Left kidney (tissue), 2 donors: ENCODE data around the gene CFAP46. TPM values are rescaled to one million over a fixed set of nuclear protein-coding genes. Genes with fewer than 3 reads are reported as not detected.
"Not testable (repeated sequence)": the region's sequence is repeated elsewhere in the genome, so short reads cannot be mapped to it uniquely, and the experiment has no call there.

Experiments used
- DNase-seq: peaks from one replicate; pipeline ENCODE4 v3.0.0-alpha.2; 2013
- polyA plus RNA-seq: library from polyadenylated mRNA; unstranded; fragments of 120-200 nt; gene quantifications from one replicate; pipeline ENCODE4 v1.2.1, GENCODE V29; 2013; ENCODE audit not compliant: insufficient read length

The CFAP46 gene
- polyA plus RNA-seq, 1 donor, result 7.4 TPM

DNA sequence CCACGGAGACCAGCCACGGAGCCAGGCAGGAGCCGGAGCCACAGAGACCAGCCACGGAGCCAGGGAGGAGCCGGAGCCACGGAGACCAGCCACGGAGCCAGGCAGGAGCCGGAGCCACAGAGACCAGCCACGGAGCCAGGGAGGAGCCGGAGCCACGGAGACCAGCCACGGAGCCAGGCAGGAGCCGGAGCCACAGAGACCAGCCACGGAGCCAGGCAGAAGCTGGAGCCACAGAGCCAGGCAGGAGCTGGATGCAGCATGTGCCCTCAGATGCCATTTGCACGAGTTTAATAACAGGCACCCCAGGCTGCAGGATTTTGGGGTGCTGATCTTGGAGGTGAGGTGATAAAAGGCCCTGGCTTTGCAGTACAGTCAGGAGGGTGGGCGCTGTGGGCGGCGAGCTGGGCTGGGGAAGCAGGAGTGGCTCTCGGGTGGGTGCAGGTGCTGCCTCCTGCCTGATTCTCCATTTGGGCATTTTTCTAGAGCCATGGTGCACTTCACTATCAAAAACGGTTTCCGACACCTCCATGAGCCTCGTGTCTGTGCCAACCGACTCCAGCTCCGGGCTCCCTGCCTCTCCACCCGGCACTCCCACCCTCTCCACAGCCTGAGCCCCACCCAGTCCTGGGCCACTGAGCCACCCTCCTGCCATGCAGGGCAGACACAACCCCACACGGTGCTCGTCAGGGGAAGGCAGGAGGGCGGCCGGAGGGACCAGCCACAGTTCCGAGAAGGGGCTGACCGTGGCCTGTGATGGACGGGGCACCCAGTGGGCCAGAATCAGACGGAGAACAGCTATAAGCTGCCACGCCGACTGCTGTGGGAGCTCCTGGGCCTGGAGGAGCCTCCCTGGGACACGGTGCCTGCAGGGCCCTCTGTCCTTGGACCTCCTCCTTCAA is 115.6 kb downstream of the CFAP46 start:
- DNase-seq, result no peak

DNA sequence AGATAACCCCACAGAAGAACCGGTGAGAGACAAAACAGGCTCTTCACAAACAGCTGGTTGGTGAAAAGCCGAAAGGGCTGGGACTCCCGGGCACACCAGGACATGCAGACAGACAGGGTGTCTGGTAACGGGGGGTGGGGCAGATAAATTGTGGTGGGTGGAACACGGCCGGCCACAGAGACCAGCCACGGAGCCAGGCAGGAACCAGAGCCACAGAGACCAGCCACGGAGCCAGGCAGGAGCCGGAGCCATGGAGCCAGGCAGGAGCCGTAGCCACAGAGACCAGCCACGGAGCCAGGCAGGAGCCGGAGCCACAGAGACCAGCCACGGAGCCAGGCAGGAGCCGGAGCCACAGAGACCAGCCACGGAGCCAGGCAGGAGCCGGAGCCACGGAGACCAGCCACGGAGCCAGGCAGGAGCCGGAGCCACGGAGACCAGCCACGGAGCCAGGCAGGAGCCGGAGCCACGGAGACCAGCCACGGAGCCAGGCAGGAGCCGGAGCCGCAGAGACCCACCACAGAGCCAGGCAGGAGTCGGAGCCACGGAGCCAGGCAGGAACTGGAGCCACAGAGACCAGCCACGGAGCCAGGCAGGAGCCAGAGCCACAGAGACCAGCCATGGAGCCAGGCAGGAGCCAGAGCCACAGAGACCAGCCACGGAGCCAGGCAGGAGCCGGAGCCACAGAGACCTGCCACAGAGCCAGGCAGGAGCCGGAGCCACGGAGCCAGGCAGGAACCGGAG is 116.4 kb downstream of the CFAP46 start:
- DNase-seq, result not testable (repeated sequence)

DNA sequence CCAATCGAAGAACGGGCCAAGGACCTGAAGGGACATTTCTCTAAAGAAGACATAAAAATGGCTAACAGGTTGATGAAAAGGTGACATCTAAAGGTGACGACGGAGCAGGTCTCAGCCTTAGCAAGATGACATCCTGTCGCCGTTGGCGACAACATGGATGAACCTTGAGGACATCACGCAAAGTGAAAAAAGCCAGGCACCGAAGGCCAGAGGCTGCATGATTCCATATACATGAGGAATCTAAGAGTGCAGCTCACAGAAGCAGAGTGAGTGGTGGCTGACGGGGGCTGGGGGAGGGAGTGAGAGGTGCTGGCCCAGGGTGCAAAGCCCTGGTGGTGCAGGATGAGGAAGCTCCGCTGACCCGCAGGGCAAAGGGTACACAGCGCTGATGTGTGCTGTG is 122.3 kb downstream of the CFAP46 start:
- no peak for DNase-seq

DNA sequence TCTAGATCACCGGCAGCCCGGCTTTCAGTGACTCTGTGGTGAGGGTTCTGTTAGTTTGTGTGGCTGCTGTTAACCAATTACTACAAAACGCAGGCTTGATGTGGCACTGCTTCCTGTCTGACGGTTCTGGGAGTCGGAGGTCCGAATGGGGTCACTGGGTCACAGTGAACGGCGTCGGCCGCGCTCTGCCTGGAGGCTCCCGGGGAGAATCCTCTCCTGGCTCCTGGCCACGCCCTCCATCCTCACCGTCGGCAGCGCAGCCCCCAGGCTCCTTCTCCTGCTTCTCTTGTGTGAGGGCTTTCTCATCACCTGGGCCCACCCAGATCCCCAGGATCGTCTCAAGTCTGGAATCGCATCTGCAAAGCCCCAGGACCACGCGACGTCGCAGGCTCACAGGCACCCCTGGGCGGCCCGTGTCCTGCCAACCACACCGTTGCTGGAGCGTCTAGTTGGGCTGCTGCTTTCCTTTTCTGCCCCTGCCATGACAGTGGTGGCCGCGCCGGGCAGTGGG is 124.6 kb downstream of the CFAP46 start:
- no peak for DNase-seq

- DNase-seq, result no peak
Observed at GRCh38 chr10:132816718-132817117, 125.7 kb downstream of the CFAP46 start.

GRCh38 chr10:132815168-132815857 is 127.1 kb downstream of the CFAP46 start:
- no peak for DNase-seq

DNA sequence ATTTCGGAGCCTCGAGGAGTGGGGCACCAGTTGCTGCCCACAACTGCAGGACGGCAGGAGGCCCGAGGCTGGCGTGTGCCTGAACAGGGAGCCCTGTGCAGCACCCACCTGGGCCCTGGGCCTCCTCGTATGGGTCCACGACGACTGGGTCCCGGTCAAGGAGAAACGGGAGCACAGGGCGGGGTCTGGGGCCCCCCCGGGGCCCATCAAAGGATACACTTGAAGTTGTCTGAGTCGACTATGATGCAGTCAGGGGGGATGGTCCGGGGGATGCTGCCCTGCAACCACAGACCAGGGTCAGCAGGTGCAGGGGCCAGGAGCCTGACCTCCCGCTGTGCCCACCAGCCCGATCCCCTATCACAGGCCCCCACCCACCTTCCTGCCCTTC is 127.9 kb downstream of the CFAP46 start:
- no peak for DNase-seq

GRCh38 chr10:132813560-132814468 is 128.6 kb downstream of the CFAP46 start:
- no peak for DNase-seq

DNA sequence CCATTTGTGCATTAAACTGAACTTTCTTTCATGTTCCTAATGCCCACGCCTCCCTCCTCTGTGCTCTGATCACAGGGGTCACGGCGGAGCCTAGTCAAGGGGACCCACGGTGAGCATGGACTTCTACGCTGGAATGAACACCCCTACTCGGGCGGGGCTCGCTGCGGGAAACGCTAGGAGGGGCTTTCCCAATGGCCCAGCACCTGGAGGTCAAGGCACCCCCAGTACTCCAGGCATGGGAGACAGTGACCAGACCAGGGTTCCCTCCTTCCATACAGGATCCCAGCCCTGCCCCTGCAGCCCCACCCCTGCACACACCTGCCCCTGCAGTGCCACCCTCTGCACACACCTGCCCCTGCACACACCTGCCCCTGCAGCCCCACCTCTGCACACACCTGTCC is 129.4 kb downstream of the CFAP46 start:
- no peak for DNase-seq

- DNase-seq, result no peak
Observed at GRCh38 chr10:132812520-132812919, 129.8 kb downstream of the CFAP46 start.

DNA sequence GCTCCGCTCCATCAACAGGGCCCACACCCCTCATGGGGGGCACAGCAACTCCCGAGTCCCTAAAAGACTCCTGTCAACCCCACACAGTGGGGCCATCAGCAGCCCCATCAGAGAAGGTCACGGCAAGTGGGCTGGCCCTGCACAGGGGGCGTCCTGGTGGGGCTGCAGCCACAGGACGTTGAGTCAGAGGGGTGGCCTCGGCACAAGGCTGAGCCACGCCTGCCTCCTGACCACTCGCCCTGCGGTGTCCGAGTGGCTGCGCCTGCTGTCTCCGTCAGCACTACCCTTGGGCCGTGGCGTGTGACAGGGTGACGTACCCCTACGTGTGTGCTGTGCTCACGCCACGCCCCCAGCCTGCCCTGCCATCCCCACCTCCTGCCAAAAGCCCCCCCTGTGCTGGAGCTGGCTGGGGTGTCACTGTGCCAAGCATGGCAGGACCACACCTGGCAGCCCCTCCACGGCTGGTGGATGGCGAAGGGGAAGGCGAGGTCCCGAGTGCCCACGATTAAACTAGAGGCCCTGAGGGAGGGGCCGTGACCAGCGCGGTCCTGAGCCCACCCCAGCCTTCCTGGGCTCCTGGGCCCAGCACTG is 130.4 kb downstream of the CFAP46 start:
- no peak for DNase-seq

GRCh38 chr10:132810807-132811700 is 131.3 kb downstream of the CFAP46 start:
- DNase-seq, result no peak

DNA sequence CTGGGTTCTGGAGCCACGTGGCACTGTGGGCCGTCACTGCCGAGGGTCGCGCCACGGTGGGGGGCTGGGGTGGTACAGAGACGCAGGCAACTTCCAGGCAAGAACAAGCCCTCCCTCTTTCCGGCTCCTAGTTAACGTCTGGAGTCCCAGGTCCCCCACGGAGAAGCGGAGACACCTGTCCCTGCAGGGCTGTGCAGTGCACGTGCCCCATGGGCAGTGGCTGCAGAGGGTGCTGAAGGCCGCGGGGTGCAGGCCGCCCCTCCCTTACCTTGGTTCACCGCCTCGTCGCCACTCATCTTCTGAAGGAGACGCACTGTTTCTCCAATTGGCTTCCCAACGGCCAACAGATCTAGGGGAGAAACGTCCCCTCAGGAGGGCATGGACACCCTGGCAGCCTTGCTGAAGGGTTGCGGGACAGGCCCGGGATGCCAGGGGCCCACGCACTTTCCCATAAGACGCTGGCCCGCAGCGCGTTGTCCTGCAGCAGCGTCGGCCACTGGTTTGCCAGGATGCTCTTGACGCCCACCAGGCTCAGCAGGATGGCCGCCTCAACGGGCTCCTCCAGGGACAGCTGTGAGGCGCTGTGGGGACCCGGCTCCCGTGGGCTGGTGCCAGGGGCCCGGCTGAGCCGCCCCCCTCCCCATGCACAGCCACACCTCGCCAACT is 132.1 kb downstream of the CFAP46 start:
- no peak for DNase-seq

- no peak for DNase-seq
Observed at GRCh38 chr10:132809232-132810140, 132.9 kb downstream of the CFAP46 start.

DNA sequence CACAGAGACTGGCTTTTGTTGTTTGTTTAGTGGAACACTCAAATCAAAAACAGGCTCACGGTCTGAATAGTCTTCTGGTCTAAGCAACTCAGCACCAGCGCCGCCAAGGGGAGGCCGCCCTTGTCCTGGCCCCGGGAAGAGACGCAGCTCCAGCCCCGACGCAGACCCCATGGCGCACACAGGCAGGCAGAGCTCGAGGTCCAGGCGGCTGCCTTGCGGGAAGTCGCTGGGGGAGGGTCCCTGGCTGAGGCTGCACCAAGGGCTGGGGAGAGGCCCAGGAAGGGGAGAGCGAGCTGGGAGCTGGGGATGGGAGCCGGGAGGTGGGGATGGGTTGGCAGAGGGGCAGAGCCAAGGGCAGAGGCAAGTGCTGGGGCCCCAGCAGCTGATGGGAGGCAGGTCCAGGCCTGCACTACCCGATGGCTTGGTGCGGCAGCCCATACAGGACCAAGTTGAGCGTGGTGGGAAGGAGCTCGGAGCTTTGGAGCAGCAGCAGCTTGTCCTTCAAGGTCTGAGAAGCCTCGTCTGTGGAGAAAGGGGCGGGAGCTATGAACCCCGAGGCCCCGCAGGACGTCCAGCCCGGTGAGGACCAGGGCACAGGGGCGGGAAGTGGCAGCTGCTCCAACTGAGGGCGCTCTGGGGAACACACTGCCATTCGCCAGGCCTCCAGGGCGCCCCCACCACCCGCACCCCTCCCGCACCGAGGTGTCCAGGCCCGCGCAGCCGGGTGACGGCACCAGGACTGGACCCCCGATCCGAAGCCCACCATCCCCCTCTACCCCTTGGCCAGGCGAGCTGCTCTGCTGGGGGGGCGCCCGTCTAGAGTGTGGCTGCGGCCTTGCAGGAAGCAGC is 133.8 kb downstream of the CFAP46 start:
- no peak for DNase-seq

DNA sequence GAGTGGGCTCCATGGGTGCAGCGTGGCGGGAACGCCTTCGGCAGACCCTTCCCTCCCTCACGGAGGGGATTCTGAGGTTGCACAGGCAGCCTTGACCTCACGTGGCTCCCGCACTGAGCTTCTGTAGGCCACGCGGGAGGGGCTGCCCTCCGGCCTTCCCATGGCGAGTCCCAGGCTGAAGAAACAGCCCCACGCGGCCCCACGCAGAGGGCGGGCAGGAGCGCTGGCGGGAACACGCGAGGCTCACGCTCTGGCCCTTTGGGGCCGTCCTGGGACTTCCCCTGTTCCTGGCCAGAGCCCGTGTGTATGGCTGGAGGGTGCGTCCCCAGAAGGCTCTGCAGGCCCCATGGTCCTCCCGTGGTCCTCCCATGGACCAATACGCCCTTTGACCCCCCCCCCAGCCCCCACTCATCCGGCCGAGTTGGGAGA is 134.7 kb downstream of the CFAP46 start:
- no peak for DNase-seq

DNA sequence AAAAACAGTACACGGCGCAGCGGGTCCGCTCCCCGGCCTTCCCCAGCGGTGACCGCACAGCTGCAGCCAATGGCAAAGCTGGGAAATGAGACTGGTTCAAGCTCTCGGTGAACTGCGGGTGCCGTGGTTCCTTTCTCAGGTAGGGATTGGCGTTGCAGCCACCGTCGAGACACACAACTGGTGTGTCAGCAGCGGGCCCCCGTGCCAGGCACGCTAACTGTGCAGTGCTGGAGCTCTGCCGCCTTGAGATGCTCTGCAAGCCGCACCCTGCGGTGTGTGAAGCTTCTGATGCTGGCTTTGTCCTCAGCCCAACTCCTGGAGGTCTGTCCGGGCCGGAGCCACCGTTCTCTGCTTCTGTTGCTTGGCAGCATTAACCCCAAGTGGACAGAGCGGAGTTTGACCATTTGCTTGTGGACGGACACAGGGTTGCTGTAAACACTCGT is 135.8 kb downstream of the CFAP46 start:
- DNase-seq, result no peak
